Stromal cell of bone marrow (primary cell): Measurements from ENCODE around the gene METTL4.
"Not testable (repeated sequence)": the region's sequence is repeated elsewhere in the genome, so short reads cannot be mapped to it uniquely, and the experiment has no call there.

ENCODE experiments used
- DNase-seq: peaks from one replicate; pipeline ENCODE4 v3.0.0-alpha.2; 2012; ENCODE audit warnings: low read depth

The METTL4 gene

DNA sequence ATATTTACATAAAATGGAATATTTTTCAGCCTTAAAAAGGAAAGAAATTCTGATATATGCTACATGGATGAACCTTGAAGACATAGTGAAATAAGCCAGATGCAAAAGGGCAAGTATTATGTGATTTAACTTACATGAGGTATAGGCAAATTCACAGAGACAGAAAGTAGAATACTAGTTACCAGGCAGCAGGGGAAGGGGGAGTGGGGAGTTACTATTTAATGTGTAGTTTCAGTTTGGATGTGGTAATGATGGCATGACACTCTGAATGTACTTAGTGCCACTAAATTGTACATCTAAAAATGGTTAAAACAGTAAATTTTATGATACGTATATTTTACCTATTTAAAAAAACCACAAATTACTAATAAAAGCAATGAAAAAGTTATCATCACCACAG lies 12.1 kb downstream of the METTL4 start:
- no peak for DNase-seq

DNA sequence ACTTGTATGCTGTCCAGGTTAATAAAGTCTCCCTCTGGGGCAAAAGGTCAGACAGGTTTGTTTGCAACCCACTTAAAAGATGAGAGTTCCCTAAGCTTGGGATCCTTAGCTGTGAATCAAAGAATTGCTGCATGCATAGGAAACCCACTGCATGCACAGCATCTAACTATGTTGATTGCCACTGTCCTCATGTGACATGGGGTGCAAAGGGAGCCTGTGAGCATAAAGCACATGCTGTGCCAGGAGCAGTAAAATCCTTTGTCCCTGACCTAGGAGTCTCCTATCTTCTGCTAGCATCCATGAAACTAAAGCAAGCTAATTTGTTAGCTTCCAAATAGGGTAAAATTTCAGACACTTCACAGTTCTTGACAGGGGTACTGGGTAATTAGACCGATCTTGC lies 13.8 kb downstream of the METTL4 start:
- DNase-seq: no peak

DNA sequence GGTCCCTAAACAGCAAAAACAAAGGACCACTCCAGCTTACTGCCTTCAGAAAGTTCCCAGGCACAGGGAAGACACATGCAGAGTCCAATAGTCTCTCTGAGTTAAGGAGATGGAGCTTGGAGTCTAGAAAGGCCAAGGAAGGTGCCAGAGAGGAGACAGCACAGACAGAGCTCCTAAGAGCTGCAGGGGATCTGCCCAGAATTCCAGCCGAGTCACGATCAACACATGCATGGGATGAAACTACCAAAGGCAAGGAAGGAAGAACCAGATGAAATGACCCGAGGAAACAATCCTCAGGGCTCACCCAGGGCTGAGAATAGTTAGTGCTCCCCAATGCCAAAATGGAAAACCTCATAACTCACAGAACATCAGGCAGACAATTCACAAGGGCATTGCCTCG lies 15.4 kb downstream of the METTL4 start:
- DNase-seq: no peak

DNA sequence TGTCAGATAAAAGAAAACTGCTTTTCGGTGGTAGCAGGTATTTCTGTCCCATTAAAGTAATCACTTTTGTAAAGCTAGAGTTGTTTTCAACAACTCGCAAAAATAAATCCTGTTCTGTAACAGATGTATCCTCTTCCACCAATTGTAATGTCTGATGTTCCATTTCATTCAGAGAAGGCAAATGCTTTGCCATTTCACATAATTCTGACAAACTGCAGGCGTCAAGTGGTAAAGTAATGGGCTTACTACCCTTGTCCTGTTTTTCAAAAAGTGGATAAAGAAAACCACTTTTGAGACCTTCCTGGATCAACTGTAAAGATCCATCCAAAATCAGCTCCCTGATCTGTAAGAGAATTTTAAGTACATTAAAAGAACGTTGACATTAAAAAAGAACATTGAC lies 16.6 kb downstream of the METTL4 start:
- DNase-seq: no peak

DNA sequence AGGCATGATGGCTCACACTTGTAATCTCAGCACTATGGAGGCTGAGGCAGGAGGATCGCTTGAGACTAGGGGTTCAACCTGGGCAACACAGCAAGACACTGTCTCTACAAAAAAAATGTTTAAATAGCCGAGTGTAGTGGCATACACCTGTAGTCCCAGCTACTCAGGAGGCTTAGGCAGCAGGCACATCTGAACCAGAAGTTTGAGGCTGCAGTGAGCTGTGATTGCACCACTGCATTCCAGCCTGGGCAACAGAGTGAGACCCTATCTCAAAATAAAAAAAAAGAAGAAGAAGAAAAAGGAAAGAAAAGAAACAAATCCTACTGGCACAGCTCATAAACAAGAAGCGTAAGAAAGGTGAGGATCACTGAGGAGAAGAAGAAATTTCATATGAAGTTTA lies 19.9 kb downstream of the METTL4 start:
- DNase-seq: no peak

DNA sequence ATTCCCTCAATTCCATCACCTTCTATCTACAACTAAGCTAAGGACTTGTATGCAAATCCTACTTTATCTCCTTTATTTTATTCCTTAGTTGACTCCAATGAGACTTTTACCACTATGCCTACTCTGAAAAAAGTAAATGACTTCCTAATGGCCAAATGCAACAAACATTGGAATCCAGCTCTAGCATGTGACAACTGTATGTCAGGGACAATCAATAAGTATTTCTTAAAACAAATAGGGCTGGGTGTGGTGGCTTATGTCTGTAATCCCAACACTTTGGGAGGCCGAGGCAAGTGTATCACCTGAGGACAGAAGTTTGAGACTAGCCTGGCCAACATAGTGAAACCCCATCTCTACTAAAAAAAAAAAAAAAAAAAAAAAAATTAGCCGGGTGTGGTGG lies 21.8 kb downstream of the METTL4 start:
- DNase-seq: no peak

DNA sequence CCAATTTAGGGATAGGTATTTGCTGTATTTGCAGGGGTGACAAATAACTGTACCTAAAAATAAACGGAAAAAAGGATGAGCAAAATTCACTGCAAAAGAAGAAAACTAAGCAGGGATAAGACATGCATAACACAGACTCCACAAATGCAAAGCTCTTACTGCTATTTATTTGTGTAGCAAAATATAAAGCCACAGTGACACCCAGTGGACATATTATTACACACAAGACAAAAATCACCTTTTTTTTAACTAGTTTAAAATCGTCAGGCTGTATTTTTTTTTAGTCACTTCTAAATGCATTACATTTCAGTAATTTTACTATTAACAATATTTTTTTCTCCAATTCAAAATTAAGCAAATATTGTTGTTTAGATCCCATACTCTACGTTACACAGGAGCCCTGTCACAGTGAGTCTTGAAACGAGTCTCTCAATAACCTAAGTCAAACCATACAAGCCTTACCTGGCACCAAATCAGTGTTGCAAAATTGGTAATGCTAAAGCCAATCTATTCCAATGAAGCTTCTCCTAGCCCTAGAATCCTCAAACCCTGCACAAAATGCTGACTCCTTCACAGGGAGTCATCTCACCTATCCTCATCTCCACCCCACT lies 23.7 kb downstream of the METTL4 start:
- DNase-seq: peak; percentile 30

DNA sequence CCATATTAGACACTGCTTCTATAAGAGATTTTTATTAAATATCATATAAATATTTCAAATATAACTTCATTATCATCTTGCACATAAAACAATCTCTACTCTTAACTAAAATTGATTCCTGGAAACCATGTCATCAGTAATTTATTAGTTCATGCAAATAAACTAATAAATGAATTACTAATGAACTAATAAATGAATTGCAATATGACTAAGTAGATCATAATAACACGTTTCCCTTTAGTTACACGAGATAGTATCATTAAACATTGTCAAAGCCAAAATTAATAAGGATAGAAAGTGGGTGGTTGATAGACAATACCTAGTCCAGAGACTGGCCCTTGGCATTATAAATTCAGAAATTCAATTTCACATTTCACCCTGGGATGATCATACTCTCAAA lies 26.1 kb downstream of the METTL4 start:
- DNase-seq: no peak

DNA sequence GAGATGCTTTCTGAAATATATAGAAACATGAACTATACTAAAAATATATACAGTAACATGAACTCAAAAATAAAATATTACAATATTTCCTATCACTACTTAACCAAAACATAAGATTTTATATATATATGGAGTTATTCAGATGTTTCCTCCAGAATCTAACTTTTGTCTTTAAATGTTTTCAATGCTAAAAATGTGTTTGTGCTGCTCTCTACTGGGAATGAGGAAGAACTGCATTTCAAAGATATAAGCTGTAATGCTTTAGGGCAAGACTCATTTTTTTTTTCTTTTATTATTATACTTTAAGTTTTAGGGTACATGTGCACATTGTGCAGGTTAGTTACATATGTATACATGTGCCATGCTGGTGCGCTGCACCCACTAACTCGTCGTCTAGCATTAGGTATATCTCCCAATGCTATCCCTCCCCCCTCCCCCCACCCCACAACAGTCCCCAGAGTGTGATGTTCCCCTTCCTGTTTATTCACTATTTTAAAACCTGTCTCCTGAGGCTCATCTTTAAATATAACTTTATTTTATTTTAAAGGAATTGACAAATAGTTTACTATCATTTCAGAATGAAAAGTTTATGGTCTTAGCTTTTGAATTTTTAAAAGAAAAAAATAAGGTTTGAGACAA lies 29.3 kb downstream of the METTL4 start:
- DNase-seq: peak; percentile 30

DNA sequence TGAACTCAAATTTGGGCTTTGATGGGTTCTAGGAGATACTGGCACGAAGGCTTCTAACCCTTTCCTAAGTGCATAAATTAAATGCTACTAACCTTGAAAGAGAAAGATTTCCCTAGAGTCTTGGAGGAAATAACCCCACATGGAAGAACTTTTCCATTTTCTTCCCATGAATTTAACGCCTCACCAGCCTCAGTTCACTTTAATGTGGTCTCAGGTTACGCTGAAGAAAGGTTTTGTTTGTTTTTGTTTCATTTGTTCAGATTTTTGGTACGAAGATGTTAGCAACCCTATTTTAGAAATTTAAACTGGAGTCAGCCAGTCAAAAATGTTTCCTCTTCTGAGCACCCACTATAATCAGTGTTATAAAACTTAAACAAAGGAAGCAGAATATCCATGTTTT lies 30.7 kb downstream of the METTL4 start:
- no peak for DNase-seq

DNA sequence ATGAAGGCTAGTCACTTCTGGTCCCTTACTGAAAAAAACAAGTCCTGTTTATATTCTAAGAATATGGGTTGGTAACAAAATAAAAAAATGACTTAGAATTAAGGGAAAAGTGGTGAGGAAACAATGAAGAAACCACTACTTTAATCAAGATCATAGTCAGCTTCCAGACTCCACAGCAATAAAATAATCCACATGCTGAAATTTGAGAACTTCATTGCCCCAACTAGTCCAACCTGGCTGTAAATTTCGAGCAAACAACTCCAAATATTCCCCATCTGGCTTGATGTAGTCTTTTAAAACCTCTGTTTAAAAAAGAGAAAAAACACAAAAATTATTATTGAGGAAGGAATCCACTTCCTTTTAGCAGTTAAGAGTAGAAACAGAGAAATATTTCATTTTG lies 32.5 kb downstream of the METTL4 start:
- peak; percentile 24 for DNase-seq

DNA sequence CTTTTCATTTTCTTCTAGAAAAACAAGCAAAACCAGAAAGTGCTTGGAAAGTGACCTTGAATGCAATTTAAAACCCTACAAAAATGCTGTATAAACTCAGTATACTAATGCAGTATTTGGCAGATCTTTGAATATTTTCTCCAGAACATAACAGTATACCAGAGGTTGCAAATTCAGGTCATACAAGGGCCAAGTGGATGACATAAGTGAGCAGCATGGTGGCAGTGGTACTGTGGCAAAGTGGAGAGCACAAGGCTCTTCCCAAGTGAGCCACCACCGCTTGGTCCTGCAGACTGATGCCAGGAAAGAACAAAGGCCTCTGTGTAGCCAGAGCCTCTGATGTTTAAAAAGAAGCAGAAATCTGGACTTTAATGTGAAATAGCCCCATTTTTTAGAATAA lies 33.1 kb downstream of the METTL4 start:
- DNase-seq: no peak

DNA sequence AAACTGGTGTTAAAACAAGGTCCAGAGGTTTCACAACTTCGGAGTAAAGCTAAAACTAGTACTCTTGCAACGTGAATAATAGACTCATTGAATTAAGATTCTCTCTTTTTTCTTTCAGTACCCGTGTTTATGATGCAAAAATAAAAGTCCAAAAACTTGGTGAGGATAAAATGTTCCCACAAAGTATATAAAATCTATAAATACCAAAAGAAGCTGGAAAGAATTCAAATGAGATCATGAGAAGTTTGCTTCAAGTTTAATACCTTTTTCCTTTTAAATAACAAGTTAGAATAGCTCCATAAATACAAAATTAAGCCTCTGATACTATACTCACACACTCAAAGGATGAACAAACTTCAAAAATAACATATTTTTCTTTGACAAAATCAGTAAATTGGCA lies 34.0 kb downstream of the METTL4 start:
- DNase-seq: no peak

DNA sequence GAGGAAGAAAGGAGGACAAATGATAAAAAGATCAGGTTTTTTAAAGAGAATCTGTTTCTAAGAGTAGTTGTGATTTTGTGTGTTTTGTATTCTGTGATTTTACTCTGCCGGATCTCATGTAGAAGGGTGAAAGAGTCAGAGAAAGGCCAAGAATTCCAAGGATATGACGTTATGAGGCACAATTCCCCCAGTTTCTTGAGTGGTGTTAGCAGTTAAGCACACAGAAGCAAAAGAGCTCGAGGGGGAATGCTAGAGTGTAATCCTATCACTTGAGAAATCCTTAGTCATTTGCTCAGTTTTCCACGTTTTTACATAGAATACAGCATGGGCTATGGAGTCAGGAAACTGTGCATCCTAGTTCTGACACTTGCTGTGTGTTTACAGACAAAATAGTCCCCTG lies 34.8 kb downstream of the METTL4 start:
- DNase-seq: peak; percentile 31

DNA sequence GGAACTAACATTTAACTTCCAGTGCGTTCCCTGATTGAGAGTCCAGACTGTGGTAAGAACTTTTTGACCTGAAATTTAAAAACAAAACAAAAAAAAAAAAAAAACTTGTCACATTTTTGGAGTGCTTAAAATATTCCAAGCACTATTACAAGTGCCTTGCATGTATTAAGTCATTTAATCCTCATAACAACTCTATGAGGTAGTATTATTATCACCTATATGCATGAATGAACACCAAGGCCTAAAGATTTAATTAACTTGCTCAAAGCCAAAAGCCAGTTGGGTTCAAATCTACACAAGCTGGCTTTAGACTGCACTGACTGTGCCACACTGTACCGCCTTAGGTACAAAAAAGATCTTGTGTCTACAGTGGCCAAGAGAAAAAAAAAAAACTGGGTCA lies 35.2 kb downstream of the METTL4 start:
- DNase-seq: no peak

DNA sequence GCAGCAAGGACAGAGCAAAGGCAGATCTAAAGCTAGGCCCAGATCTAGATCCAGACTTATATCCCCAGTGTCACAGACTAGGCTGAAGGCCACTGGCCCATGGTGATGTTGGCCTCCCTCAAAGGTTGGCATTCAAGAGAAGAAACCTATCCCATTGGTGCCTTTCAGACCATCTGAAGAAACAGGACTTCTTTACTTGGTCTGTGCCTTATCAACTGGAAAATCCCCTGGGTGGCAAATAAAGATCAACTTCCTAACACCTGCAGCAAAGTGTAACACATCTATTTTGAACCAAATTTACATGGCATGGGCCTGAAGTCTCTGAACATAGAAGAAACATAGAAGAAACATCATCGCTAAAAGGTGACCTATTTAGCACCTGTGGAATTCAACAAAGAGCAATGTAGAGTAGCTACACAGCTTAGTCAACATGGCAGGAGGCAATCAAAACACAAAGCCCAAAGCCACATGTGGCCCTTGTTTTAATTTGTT lies 35.8 kb downstream of the METTL4 start:
- DNase-seq: no peak

DNA sequence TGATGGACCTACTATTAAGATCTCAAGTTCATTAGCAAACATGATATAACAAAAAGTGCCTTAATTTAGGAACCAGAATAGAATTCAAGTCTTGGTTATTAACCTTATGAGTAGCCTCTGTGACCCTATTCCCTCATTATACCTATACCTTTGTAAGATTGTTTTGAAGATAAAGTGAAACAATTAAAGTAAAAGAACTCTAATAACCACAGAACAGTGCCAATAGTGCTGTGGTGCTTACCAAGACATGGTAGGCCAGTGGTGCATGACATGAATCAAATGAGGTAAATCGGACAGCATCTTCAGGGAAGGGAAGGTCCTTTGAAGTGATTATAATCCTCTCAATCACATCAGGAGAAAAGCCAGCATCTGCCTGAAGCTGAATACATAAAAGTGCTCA lies 36.4 kb downstream of the METTL4 start:
- DNase-seq: no peak

DNA sequence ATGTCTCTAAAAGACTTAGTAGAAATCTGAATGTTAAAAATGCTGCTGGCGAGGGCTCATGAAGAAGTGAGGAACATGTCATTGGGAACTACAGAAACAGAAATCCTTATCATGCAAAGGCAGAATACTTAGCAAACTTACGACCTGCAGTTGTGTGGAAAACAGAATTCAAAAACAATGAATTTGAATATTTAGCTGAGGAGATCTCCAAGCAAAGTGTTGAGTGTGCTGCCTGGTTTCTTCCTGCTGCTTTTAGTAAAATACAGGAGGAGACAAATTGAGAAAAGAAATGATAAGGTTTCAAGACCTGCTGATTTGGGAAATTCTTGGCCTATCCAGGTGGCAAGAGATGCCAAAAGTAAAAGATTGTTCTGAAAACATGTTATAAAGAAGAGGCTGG lies 38.5 kb downstream of the METTL4 start:
- DNase-seq: no peak

DNA sequence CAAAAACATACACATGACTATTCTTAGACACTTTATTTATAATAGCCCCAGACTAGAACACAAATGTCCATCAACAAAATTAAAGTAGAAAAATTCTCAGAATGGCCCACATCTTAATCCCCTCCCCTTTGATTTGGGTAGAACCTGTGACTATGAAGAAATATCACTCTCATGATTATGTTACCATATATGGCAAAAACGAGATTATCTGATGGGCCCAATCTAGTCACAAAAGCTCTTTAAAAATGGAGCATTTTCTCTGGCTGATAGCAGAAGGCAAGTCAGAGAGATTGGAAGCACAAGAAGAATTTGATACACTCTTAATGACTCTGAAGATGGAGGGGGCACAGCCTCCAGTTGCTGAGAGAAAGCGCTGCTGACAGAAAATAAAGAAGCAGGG lies 39.6 kb downstream of the METTL4 start:
- DNase-seq: no peak

DNA sequence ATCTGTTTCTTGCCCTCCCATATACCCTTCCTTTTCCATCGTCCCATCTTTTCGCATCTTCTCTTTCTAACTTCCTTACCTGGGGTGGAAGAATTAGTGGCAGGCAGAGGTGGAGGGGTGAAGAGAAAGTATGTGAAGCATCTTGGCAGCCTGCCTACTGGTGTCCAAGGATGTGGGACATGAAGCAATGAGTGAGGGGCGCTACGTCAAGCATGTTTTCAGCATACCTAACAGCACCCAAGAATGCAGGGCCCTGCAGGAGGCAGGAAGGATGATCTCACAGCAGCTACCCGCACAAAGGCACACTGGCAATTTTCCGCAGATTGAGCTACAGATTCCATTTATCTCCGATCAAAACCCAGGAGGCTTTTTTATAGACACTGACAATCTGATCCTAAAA lies 42.2 kb downstream of the METTL4 start:
- DNase-seq: no peak

DNA sequence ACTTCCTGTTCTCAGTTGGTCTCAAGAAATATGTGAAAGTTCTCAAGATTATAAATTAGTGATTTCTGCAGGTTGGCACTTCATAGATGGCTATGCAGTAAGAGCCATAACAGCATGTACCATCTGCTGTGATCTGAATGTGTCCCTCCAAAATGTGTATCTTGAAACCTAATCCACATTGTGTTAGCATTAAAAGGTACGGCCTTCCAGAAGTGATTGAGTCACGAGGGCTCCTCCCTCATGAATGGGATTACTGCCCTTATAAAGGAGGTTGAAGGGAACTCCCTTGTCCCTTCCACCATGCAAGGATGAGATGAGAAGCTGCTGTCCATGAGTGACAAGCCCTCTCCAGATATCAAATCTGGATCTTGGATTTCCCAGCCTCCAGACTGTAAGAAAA lies 45.0 kb downstream of the METTL4 start:
- DNase-seq: no peak

DNA sequence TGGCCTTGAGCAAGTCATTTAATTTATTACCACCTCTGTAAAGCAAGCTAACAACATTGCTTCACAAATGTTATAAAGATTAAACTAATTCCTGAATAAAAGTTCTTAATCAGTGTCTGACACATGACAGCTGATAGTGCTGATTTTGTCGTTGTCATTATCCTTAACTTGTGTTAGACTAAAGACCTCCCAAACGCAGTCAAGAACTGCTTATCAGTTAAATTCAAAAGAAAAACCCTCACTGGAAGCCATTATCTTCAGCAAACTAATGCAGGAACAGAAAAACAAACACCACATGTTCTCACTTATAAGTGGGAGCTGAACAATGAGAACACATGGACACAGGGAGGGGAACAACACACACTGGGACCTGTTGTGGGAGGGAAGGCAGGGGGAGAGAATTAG lies 46.5 kb downstream of the METTL4 start:
- DNase-seq: not testable (repeated sequence)

DNA sequence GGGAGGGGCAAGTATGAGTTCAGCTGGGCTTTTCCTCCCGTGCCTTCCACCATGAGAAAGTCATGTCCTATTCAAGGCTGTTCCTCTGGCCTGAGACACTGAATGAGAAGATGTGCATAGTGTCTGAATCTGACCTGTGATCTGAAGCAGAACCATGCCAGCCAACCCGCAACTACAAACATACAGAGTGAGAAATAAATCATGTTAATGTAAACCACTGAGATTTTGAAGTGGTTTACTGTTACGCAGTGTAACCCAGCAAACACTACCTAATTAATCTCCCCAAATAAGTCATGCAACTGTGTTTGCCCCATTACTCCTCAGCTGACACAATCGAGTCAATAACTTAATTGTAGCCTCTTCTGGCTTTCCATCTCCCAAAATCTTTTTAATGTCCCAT lies 49.2 kb downstream of the METTL4 start:
- no peak for DNase-seq

DNA sequence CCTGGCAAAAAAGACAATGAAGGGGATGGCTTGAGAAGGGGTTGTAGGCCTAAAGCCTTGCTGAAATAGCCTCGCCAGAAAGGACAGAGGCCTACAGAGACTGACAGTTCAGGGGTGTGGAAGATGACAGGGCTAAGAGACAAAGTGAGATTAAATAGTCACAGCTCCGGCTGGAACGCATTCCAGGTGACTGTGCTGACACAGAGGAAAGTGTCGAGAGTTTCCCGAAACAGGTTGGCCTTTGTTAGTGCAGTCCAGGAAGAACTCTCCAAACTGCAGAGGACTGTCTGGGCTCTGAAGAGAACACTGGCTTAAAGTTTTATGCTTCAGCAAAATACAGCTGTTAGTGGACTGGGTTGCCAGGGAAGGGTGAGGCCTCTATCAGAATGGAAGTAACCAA lies 52.8 kb downstream of the METTL4 start:
- no peak for DNase-seq
